ENCODE data around the gene DSG3.

DSG3 gene

DNA sequence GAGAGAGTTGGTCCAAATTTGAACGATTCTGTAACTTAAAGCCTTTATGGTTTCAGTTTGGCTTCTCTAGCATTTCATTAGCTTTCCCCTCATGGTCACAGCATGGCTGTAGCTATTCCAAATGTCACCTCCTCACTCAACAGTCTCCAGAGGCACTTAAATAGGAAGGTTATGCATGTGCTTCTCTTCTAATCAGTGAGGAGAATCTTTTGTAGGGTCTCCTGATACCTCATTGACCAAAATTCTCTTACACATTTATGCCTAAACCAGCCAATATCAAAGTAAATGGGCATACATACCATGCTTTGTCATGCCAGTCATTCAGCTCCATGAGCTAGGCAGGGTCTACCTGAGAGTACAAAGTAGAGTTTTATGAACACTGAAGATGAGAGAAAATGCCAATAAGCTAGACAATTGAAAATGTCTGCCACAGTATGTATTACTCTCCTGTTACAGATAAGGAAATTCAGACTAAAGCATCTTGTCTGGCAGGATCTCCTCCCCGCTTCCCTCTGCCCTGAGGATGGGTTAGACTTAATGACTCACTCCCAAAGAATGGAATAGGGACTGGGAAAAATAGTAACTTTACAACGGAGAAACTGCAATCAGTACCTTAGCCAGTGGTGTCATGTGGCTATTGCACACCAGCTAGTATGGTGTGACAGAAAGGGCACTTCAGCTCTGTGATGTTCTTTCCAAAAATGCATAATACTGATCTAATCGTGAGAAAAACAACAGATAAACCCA, 65.8 kb downstream of the DSG3 start:
- Histone ChIP-seq H3K27ac (ENCODE audit: low read depth, low read length) (no peak overlapping the region), H3K27me3 (ENCODE audit: control insufficient read depth, insufficient read depth, low read length) (no peaks in the 10 kb centered on the region), H3K9ac (ENCODE audit: low read length) (no peak overlapping the region), H3K4me1 (ENCODE audit: control insufficient read depth, insufficient read depth, low read length) (no peaks in the 10 kb centered on the region), H3K4me3 (ENCODE audit: low read length) (no peak overlapping the region), H3K36me3 (ENCODE audit: control insufficient read depth, insufficient read depth, low read length) (no peaks in the 10 kb centered on the region)

DNA sequence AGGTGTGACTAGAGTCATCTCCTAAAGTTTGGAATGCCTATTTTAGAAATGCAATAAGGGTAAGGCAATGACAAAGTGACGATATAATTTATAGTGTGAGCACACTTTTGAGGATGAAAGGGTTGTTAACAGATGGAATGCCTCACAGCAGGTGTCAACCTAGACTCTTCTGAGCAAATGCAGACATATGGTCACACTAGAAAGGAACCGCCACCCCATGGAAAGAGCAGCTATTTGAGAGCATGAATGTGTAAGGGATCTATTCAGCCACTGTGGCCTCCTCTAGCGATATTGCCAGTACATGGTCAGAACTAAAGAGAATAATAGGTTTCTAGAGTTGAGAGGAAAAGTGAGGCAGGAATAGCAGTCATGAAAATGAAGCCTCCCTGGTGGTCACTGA, 68.9 kb downstream of the DSG3 start:
- H3K9ac ChIP-seq (ENCODE audit: low read length) = no peak overlapping the region
- no peaks in the 10 kb centered on the region for H3K36me3 ChIP-seq (ENCODE audit: control insufficient read depth, insufficient read depth, low read length)
- no peaks in the 10 kb centered on the region for H3K4me1 ChIP-seq (ENCODE audit: control insufficient read depth, insufficient read depth, low read length)
- no peak overlapping the region for H3K27ac ChIP-seq (ENCODE audit: low read depth, low read length)
- no peaks in the 10 kb centered on the region for H3K27me3 ChIP-seq (ENCODE audit: control insufficient read depth, insufficient read depth, low read length)
- no peak overlapping the region for H3K4me3 ChIP-seq (ENCODE audit: low read length)

DNA sequence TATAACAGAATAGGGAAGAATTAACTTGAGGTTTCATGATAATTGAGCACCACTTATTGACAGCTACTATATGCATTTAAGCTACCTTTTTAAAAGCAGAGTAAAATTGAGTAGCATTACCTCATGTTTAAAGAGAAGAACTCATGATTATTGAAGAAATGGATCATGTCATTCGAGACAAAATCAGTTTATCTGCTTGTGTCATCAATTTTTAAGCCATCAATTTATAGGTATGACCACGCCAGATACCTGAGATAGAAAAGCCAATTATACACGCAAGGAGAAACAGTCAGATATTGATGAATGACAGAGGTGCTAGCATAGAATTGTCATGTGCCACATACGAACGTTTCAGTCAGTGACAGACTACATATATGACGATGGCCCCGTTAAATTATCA, 78.8 kb downstream of the DSG3 start:
- Histone ChIP-seq H3K4me3 (ENCODE audit: low read length) (no peak overlapping the region), H3K36me3 (ENCODE audit: control insufficient read depth, insufficient read depth, low read length) (peaks cover 5% of the 10 kb centered on the region), H3K27ac (ENCODE audit: low read depth, low read length) (no peak overlapping the region), H3K4me1 (ENCODE audit: control insufficient read depth, insufficient read depth, low read length) (no peaks in the 10 kb centered on the region), H3K9ac (ENCODE audit: low read length) (no peak overlapping the region), H3K27me3 (ENCODE audit: control insufficient read depth, insufficient read depth, low read length) (no peaks in the 10 kb centered on the region)
